Endothelial cell of umbilical vein (primary cell): Measurements from ENCODE around the gene DNM2. TPM values are rescaled to one million over a fixed set of nuclear protein-coding genes. Genes with fewer than 3 reads are reported as not detected.

Experiments
- BruUV-seq: library from RNA; stranded (reverse); fragments of 400-500 nt; replicated peaks from 2 replicates; lab custom pipeline; 2021; lab: Mats Ljungman, UMichigan
- CTCF ChIA-PET: fragments of 300-600, 350-600 bp; sonication (Branson Sonifier 250); formaldehyde crosslinking; loops from one replicate; lab custom pipeline; 2021; ENCODE audit warnings: antibody characterized with exemption, inconsistent platforms; lab: Charles Lee
- POLR2A ChIA-PET: fragments of 300-600, 350-600 bp; sonication (Branson Sonifier 250); formaldehyde crosslinking; loops from one replicate; lab custom pipeline; 2021; ENCODE audit warnings: antibody characterized with exemption, inconsistent platforms; lab: Charles Lee
- DNase-seq: peaks from one replicate; pipeline ENCODE4 v3.0.0-alpha.2; 2011; ENCODE audit warnings: low read depth, low spot score
- FAIRE-seq: peaks from 2 replicates; lab custom pipeline; 2011; peaks lifted over from hg19 to GRCh38; lab: Jason Lieb, UNC
- H2AFZ ChIP-seq: 2 replicates; pipeline ENCODE4 v1.6.0; 2012; ENCODE audit warnings: low read depth, low read length, control low read depth, inconsistent platforms
- H3K27ac ChIP-seq: 2 replicates; pipeline ENCODE4 v1.5.1; 2011; ENCODE audit warnings: low read depth, mild to moderate bottlenecking, control low read depth, low read length, moderate library complexity; ENCODE audit not compliant: insufficient read depth
- H3K27me3 ChIP-seq, 2 experiments: 2 replicates each; pipeline versions ENCODE4 v1.6.0 to v1.6.1; 2011; ENCODE audit warnings: low read length in 2 of 2, mixed read lengths in 1 of 2; ENCODE audit not compliant: control insufficient read depth in 2 of 2, insufficient read depth in 2 of 2
- H3K36me3 ChIP-seq, 2 experiments: 2 replicates in 1 of 2; 3 replicates in 1 of 2; pipeline ENCODE4 v1.5.1; 2011; ENCODE audit warnings: low read length in 2 of 2, mild to moderate bottlenecking in 1 of 2, moderate library complexity in 1 of 2; ENCODE audit not compliant: control insufficient read depth in 2 of 2, insufficient read depth in 2 of 2; ENCODE audit errors: extremely low read depth in 1 of 2
- H3K4me1 ChIP-seq: 3 replicates; pipeline ENCODE4 v1.5.1; 2011; ENCODE audit warnings: mild to moderate bottlenecking, low read length; ENCODE audit not compliant: control insufficient read depth, insufficient read depth; ENCODE audit errors: extremely low read depth
- H3K4me2 ChIP-seq: 2 replicates; pipeline ENCODE4 v1.6.1; 2011; ENCODE audit warnings: low read length, control low read depth, mixed read lengths; ENCODE audit not compliant: insufficient read depth
- H3K4me3 ChIP-seq, 3 experiments: fragments of 200-600 bp in 1 of 3; sonication (generic), shearing (Covaris generic) in 1 of 3; replicated peaks in 1 of 3; 2 replicates each; pipeline ENCODE4 v1.5.1; 2011 to 2016; ENCODE audit warnings: control low read depth in 3 of 3, low read length in 3 of 3, mild to moderate bottlenecking in 2 of 3, inconsistent platforms in 1 of 3, low read depth in 1 of 3, moderate library complexity in 1 of 3; ENCODE audit not compliant: insufficient read depth in 1 of 3
- H3K79me2 ChIP-seq: 2 replicates; pipeline ENCODE4 v1.6.0; 2012; ENCODE audit warnings: low read length, inconsistent platforms; ENCODE audit not compliant: control insufficient read depth, insufficient read depth
- H3K9ac ChIP-seq: replicated peaks from 2 replicates; pipeline ENCODE3; 2011; ENCODE audit warnings: low read length, control low read depth; ENCODE audit not compliant: insufficient read depth; ENCODE audit errors: extremely low read depth
- H3K9me1 ChIP-seq: replicated peaks from 3 replicates; pipeline ENCODE4 v1.6.0; 2011; ENCODE audit warnings: mild to moderate bottlenecking, low read length; ENCODE audit not compliant: control insufficient read depth, insufficient read depth; ENCODE audit errors: extremely low read depth
- H3K9me3 ChIP-seq: replicated peaks from 2 replicates; pipeline ENCODE4 v1.5.1; 2012; ENCODE audit warnings: low read length, inconsistent platforms; ENCODE audit not compliant: control insufficient read depth, insufficient read depth
- H4K20me1 ChIP-seq: replicated peaks from 2 replicates; pipeline ENCODE3; 2011; ENCODE audit warnings: mild to moderate bottlenecking, low read length; ENCODE audit not compliant: control insufficient read depth, insufficient read depth; ENCODE audit errors: extremely low read depth
- FOS ChIP-seq: IDR thresholded peaks from 2 replicates; pipeline ENCODE4 v1.6.1; 2011; ENCODE audit warnings: mild to moderate bottlenecking, low read length, moderate library complexity, borderline replicate concordance; ENCODE audit not compliant: insufficient read depth
- GATA2 ChIP-seq: IDR thresholded peaks from 2 replicates; pipeline ENCODE4 v1.7.0; 2011; ENCODE audit warnings: low read depth, mild to moderate bottlenecking, moderate library complexity, mixed read lengths, low read length; ENCODE audit not compliant: insufficient read length, insufficient read depth
- MYC ChIP-seq: IDR thresholded peaks from one replicate; pipeline ENCODE4 v1.6.1; 2011; ENCODE audit warnings: mild to moderate bottlenecking, low read depth, low read length
- POLR2A ChIP-seq: IDR thresholded peaks from 2 replicates; pipeline ENCODE4 v1.6.1; 2012; ENCODE audit warnings: low read depth, mild to moderate bottlenecking, control low read depth, low read length
- POLR2AphosphoS5 ChIP-seq: IDR thresholded peaks from 2 replicates; pipeline ENCODE4 v1.6.1; 2012; ENCODE audit warnings: low read depth, mild to moderate bottlenecking, control low read depth, low read length, moderate library complexity; ENCODE audit not compliant: insufficient read depth
- dilution Hi-C: fragments of 300-500 bp; cut with MboI; formaldehyde crosslinking; loops from one replicate; pipeline ENCODE4 v1.15.0; 2019; ENCODE audit warnings: low sequenced_read_pairs; ENCODE audit not compliant: extremely low pct_ligation_motif_present
- intact Hi-C: fragments of 100-400 bp; cut with micrococcal nuclease; formaldehyde crosslinking; loops from one replicate; pipeline ENCODE4 v1.10.0; 2022
- polyA plus RNA-seq, 4 experiments: library from polyadenylated mRNA; depleted of rRNA in 3 of 4; stranded (reverse) in 3 of 4; unstranded in 1 of 4; fragments of >200 nt; gene quantifications; 2 replicates each; pipeline versions ENCODE4 v1.2.1 to v1.2.3, GENCODE V29; 2011 to 2012; ENCODE audit warnings: missing spikeins in 1 of 4
- total RNA-seq: library from RNA; stranded (reverse); gene quantifications from 2 replicates; pipeline ENCODE4 v1.2.3, GENCODE V29; 2021
- TF ChIP-seq, protein P1 (sequence below): IDR thresholded peaks from 2 replicates; pipeline ENCODE4 v1.6.1; 2011; ENCODE audit not compliant: insufficient read depth, insufficient read length
- TF ChIP-seq, protein P2 (sequence below), 2 donors: IDR thresholded peaks; 1 replicate in 1 of 2; 2 replicates in 1 of 2; pipeline ENCODE4 v1.5.1; 2011; ENCODE audit warnings: low read length in 2 of 2, mild to moderate bottlenecking in 2 of 2, moderate library complexity in 2 of 2, control low read depth in 1 of 2, inconsistent platforms in 1 of 2, low read depth in 1 of 2; ENCODE audit not compliant: insufficient read depth in 1 of 2; ENCODE audit errors: extremely low read depth in 1 of 2

DNM2 gene
- total and polyA plus RNA-seq, 2 donors (not counting 3 experiments of a cell fraction or from before 2014, with no cell fraction given) = 81.8 to 175 TPM

DNA sequence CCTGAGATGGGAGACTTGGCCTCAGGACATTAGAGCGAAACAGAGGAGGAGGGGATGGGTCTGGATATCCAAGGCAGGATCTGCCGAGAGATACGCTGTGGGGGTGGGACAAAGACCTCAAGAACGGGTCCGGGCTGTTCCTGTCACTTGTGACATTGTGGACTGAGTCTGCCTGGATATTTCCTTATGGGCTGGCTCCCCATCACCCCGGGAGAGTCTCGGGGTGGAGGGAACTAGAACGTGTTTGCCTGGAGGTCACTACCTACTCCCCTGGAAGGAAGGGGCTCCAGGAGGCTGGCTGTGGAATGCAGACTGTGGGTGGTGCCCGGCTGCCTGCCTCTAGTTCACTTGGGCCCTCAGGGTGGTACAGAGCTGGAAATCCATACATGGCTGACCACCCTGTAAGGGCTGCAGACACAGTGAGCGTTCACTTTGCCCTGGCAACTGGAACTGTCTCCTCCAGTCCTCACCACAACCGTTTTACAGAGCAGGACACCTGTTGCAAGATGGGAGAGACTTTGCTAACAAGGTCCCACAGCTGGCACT, 26.4 kb downstream of the DNM2 start:
- no peaks in the 10 kb centered on the region for H3K9me3 ChIP-seq
- BruUV-seq = no TSS peak
- no peaks in the 10 kb centered on the region for H3K9me1 ChIP-seq
- no peak overlapping the region for H3K4me3 ChIP-seq
- FAIRE-seq (no peak), DNase-seq (no peak)
- dilution Hi-C loops (no loop called here), intact Hi-C loops (no loop called here)
- H3K27me3 ChIP-seq = no peaks in the 10 kb centered on the region
- H2AFZ ChIP-seq = no peak overlapping the region
- no peak overlapping the region for H3K9ac ChIP-seq
- no peaks in the 10 kb centered on the region for H3K36me3 ChIP-seq
- H3K27ac ChIP-seq = no peak overlapping the region
- no peak overlapping the region for H3K4me2 ChIP-seq
- H3K4me1 ChIP-seq = peaks cover 20% of the 10 kb centered on the region
- no peaks in the 10 kb centered on the region for H4K20me1 ChIP-seq
- ChIA-PET POLR2A (no interaction called here), CTCF (no interaction called here)
- H3K79me2 ChIP-seq = peaks cover 84% of the 10 kb centered on the region
- no peak for TF ChIP-seq GATA2
- TF ChIP-seq FOS = no peak
- TF ChIP-seq POLR2A = no peak
- TF ChIP-seq, protein P1, sequence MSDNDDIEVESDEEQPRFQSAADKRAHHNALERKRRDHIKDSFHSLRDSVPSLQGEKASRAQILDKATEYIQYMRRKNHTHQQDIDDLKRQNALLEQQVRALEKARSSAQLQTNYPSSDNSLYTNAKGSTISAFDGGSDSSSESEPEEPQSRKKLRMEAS = no peak
- TF ChIP-seq, protein P2, sequence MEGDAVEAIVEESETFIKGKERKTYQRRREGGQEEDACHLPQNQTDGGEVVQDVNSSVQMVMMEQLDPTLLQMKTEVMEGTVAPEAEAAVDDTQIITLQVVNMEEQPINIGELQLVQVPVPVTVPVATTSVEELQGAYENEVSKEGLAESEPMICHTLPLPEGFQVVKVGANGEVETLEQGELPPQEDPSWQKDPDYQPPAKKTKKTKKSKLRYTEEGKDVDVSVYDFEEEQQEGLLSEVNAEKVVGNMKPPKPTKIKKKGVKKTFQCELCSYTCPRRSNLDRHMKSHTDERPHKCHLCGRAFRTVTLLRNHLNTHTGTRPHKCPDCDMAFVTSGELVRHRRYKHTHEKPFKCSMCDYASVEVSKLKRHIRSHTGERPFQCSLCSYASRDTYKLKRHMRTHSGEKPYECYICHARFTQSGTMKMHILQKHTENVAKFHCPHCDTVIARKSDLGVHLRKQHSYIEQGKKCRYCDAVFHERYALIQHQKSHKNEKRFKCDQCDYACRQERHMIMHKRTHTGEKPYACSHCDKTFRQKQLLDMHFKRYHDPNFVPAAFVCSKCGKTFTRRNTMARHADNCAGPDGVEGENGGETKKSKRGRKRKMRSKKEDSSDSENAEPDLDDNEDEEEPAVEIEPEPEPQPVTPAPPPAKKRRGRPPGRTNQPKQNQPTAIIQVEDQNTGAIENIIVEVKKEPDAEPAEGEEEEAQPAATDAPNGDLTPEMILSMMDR (IDR thresholded peaks at IDR 0.05; ENCODE audit: extremely low read depth in 1 of 2, insufficient read depth in 1 of 2, low read depth in 1 of 2, low read length in 2 of 2) = no peak
- no peak for TF ChIP-seq MYC
- TF ChIP-seq POLR2AphosphoS5 = no peak
